Measurements from ENCODE around the gene KRT7.

DNA sequence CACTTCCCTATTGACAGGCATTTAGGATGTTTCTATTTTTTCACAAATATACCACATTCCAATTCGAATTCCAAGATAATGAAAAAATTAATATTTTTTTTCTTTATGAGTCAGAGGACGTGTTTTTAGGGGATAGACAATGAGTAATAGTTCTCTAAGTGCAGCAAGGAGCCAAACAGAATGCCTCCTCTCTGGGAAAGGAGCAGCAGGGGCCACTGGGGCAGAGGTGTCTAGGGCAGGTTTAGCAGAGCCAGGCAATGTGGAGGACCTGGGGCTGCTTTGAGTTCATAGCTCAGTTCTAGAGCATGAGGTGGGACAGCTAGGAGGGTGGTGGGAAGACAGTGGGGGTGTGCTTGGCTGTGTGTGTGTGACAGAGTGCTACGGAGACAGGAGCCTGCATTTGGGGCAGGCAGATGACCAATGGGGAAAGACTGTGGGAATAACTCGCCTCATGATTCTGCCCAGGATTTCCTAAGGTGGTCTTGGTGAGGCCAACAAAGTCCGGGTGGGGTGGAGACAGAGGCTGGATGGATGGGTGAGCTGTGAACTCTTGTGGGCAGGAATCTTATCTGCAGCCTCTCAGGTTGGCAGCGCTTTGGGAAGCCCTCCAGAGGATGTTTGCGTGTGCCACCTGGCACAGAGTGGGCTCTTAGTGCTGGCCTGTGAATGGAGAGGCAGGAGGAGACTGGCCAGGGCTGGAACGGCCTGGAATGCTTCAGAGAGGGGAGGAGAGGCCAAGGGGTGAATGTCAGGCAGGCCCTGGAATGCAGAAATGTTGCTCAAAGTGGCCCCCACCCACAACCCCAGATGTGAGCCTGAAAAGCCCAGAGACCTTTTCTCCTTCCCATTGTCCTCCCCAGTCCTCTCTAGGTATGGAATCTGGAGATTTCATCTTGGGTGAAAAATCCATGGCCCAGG, 2.4 kb upstream of the KRT7 start:
- TF ChIP-seq POLR2A (IDR thresholded peaks at IDR 0.05; ENCODE audit: low read depth, low read length) (no peak), POLR2AphosphoS5 (IDR thresholded peaks at IDR 0.05; ENCODE audit: low read depth, low read length) (no peak), TAF1 (IDR thresholded peaks at IDR 0.05; ENCODE audit: borderline replicate concordance, low read depth, low read length) (no peak)

Measured in GM12892 (cell line).